ENCODE measurements around the gene C6orf136. TPM values are rescaled to one million over a fixed set of nuclear protein-coding genes. Genes with fewer than 3 reads are reported as not detected.

The C6orf136 gene
- total RNA-seq, 4 donors from 2014 or later: 4.7 to 11.2 (median 7.3) TPM

GRCh38 chr6:30690403-30691207 is 43.7 kb downstream of the C6orf136 start, which contains the start of gene NRM:
Gene NRM (minus strand): TSS chr6:30690984. CDS start chr6:30690974, 10 bp downstream.
- TF ChIP-seq CTCF (IDR thresholded peaks at IDR 0.05): no peak
- DNase-seq (ENCODE audit: low spot score): peak; percentile 71
- ATAC-seq (ENCODE audit: low FRiP score): peak; percentile 77

- DNase-seq (ENCODE audit: low spot score) (no peak), ATAC-seq (ENCODE audit: low FRiP score) (no peak)
- TF ChIP-seq CTCF (IDR thresholded peaks at IDR 0.05): no peak
Measured at GRCh38 chr6:30691208-30691847, 44.4 kb downstream of the C6orf136 start.

GRCh38 chr6:30696432-30696831 is 49.5 kb downstream of the C6orf136 start:
- DNase-seq (ENCODE audit: low spot score) (no peak), ATAC-seq (ENCODE audit: low FRiP score) (no peak)
- no peak for TF ChIP-seq CTCF (IDR thresholded peaks at IDR 0.05)

- no peak for DNase-seq (ENCODE audit: low spot score)
- no peak for ATAC-seq (ENCODE audit: low FRiP score)
- no peak for TF ChIP-seq CTCF (IDR thresholded peaks at IDR 0.05)
Measured at GRCh38 chr6:30700340-30700739, 53.4 kb downstream of the C6orf136 start.

Other genes starting within 250 kb of the C6orf136 start
- gene HLA-E, start 157.6 kb upstream of the C6orf136 start, total RNA-seq: 1,000 to 10,000 TPM in 1 of 4 donors, 100 to 1,000 TPM in 3; 562 to 1,653 (median 781) TPM
- gene GNL1, start 90.6 kb upstream of the C6orf136 start, total RNA-seq: 10 to 100 TPM; 40.1 to 50.6 (median 43.7) TPM
- gene PRR3, start 89.8 kb upstream of the C6orf136 start, total RNA-seq: 10 to 100 TPM in 1 of 4 donors, 1 to 10 TPM in 3; 5.0 to 10.4 (median 7.5) TPM
- 10 to 100 TPM; 34.4 to 86.0 (median 51.1) TPM for gene ABCF1, start 75.7 kb upstream of the C6orf136 start, total RNA-seq
- gene PPP1R10, start 29.9 kb upstream of the C6orf136 start, total RNA-seq: 10 to 100 TPM; 26.3 to 89.4 (median 42.0) TPM
- gene MRPS18B, start 29.3 kb upstream of the C6orf136 start, total RNA-seq: 10 to 100 TPM; 35.7 to 67.4 (median 43.0) TPM
- 1 to 10 TPM; 3.2 to 7.1 (median 5.8) TPM for gene ATAT1, start 20.3 kb upstream of the C6orf136 start, total RNA-seq
- gene DHX16, start 25.9 kb downstream of the C6orf136 start, total RNA-seq: 10 to 100 TPM; 19.5 to 28.1 (median 24.3) TPM
- 10 to 100 TPM; 25.5 to 55.7 (median 43.4) TPM for gene PPP1R18, start 39.5 kb downstream of the C6orf136 start, total RNA-seq
- 1 to 10 TPM; 2.9 to 5.8 (median 3.7) TPM for gene NRM, start 43.9 kb downstream of the C6orf136 start, total RNA-seq
- 10 to 100 TPM in 1 of 4 donors, 1 to 10 TPM in 3; 6.2 to 15.0 (median 7.2) TPM for gene MDC1, start 70.1 kb downstream of the C6orf136 start, total RNA-seq
- 100 to 1,000 TPM; 229 to 281 (median 256) TPM for gene TUBB, start 73.2 kb downstream of the C6orf136 start, total RNA-seq
- 100 to 1,000 TPM in 3 of 4 donors, 10 to 100 TPM in 1; 90.2 to 156 (median 142) TPM for gene FLOT1, start 95.6 kb downstream of the C6orf136 start, total RNA-seq
- 100 to 1,000 TPM in 1 of 4 donors, 10 to 100 TPM in 2, 1 to 10 TPM in 1; 6.8 to 224 (median 43.4) TPM for gene IER3, start 97.4 kb downstream of the C6orf136 start, total RNA-seq
- gene DDR1, start 237.4 kb downstream of the C6orf136 start, total RNA-seq: 10 to 100 TPM in 3 of 4 donors, 1 to 10 TPM in 1; 9.9 to 77.3 (median 48.7) TPM